Measurements from ENCODE around the gene NAPSA.

DNA sequence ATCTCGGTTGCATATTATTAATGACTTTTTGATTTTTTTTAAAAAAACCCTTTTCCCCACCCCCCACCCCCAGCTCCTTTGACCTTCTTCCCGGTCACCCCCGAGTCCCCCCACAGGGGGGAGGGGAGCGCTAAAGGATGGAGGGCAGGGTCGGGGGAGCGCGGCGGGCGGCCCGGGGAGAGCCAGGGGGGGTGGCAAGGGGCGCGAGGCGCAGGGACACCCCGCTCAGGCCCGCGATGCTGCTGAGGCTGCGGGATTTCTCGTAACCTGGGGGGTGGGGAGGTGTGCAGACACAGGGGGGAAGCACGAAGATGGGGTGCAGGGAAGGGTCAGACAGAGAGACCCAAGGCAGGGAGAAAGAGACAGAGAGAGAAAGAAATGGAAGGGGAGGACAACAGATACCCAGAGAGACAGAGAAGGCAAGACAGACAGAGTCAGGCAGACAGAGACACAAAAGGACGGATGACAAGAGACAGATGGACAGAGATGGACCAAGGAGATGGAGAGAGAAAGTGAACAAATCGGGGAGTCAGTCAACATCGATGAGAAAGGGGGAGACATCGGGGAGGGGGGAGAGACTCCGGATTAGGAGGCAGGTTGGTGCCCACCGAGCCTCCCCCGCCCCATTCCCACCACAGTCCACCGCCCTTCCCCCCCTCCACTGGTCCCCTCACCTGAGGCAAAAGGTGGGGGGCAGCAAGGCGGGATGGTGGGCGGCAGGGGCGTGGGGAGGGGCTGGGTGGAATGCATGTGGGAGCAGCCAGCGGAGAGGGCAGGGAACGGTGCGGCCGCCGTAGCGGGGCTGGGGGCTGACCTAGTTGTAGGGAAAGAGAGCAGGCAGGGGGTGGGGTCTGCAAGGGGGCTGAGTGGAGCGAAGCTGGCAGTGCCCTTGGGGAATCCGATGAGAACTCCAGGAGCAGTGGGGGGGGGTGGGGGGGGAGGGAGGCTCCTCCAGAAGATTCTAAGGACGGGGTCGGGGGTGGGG is 50.4 kb downstream of the NAPSA start:
- TF ChIP-seq, protein P1, sequence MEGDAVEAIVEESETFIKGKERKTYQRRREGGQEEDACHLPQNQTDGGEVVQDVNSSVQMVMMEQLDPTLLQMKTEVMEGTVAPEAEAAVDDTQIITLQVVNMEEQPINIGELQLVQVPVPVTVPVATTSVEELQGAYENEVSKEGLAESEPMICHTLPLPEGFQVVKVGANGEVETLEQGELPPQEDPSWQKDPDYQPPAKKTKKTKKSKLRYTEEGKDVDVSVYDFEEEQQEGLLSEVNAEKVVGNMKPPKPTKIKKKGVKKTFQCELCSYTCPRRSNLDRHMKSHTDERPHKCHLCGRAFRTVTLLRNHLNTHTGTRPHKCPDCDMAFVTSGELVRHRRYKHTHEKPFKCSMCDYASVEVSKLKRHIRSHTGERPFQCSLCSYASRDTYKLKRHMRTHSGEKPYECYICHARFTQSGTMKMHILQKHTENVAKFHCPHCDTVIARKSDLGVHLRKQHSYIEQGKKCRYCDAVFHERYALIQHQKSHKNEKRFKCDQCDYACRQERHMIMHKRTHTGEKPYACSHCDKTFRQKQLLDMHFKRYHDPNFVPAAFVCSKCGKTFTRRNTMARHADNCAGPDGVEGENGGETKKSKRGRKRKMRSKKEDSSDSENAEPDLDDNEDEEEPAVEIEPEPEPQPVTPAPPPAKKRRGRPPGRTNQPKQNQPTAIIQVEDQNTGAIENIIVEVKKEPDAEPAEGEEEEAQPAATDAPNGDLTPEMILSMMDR (IDR thresholded peaks at IDR 0.05), result no peak
- TF ChIP-seq POLR2A (IDR thresholded peaks at IDR 0.05), result no peak

Measured in Peyer's patch (tissue), 4 donors.